Raji (cell line): ENCODE data around the gene DPCD.

Source experiments
- POLR2A ChIP-seq: IDR thresholded peaks from 2 replicates; pipeline ENCODE4 v1.6.1; 2011; ENCODE audit warnings: low read depth, low read length, control low read depth; ENCODE audit not compliant: insufficient read depth

The DPCD gene

DNA sequence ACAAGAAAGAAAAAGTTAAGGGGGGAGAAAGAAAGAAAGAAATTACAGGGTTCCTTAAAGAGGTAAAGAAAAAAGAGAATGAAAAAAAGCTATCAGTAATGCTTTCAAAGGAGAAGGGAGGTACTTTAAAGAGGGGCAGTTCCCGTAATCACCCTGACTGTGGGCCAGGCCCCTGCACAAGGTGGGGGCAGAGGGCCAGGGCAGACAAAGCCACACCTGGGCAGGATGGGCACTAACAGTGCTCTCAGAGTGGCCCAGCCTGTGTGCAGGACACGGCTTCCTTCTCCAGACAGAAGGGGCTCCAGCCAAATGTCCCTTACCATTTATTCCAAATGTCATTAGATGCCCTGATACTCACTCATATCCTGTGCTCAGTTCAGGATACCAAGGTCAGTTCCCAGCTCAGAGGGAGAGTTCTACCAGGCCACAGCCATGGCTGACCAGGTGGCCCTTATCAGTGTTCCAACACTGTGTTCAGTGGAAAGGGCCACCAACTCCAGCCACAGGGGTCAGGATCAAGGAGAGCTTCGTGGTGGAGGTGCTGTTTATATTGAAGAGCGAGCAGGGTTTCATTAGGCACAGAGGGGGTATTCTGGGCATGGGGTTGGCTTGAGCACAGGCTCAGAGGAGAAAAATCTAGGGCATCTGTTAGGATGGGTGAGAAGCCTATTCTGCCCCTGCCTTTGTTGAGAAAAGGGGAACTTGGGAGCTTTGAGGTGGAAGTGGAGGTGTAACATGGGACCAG is 29.9 kb downstream of the DPCD start:
- no peak for TF ChIP-seq POLR2A

DNA sequence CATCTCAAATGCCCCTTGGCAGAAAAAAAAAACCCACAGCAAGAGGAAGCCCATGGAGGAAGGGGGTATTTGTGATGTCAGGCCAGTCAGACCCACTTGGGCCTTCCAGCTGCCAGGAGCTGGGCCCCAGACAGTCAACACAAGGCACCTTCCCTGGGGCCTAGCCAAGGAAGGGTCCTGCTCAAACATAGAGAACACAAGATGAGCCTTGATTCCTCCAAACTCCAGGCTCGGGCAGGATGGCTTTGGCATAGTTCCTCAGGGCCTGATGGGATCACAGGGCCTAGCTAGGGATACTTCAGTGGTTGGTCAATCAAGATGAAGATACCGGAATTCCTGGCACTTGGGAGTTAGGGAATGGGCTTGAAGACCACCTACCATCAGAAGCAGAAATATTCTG is 30.8 kb downstream of the DPCD start:
- no peak for TF ChIP-seq POLR2A

DNA sequence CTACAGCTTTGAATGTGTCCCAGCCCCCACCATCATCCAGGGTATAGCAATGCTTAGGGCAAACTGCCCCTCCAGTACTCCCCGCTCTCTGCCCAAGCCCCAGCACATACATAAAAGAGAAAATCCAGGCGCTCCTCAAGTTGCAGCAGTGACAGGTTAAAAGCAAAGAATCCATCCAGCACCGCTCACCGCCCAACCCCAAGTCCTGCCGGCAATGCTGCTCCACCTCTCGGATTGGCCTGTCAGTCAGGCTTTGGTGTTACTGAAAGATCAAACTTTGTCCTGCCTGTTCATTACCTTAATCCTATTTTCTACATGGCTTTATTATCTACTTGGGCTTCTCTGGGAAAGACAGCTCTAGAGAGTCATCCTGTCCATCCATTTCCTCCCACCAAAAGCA is 31.9 kb downstream of the DPCD start:
- no peak for TF ChIP-seq POLR2A

DNA sequence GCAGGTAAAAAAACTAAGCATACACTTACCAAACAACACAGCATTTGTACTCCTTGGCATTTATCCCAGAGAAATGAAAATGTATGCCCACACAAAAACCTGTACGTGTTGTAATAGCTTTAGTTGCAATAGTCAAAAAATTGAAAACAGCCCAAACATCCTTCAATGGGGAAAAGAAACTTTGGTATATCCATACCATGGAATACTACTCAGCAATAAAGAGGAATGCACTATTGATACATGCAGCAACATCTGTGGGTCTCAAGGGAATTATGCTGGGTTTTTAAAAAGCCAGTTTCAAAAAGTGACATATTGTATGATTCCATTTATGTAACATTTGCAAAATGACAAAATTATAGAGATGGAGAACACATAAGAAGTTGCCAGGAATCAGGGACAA is 35.4 kb downstream of the DPCD start:
- TF ChIP-seq POLR2A, result no peak

DNA sequence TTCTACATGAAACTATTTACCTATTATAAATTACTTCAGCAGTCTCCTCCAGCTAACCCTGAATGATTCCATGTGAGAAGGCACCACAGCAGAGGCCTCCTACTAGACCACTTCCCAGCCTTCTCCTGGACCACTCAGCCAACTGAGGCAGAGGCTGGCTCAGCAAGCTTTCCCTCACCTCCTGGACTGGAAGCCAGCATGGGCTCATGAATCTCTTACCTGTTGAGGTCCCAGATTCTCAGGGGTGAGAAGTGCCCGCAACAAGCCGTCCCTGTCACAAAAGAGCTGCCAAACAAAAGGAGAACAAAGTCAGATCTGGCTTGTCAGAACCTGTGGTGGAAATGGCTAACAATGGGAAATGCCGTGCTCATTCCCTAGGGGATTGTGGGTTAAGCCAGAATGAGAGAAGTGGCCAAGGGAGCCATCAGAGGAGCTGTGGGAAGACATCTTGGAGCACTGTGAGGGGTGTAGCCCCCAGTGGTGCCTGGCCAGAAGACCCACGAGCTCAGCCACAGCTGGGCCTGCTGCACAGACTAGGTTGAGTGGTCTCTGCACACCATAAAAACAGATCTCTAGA is 36.5 kb downstream of the DPCD start:
- no peak for TF ChIP-seq POLR2A

DNA sequence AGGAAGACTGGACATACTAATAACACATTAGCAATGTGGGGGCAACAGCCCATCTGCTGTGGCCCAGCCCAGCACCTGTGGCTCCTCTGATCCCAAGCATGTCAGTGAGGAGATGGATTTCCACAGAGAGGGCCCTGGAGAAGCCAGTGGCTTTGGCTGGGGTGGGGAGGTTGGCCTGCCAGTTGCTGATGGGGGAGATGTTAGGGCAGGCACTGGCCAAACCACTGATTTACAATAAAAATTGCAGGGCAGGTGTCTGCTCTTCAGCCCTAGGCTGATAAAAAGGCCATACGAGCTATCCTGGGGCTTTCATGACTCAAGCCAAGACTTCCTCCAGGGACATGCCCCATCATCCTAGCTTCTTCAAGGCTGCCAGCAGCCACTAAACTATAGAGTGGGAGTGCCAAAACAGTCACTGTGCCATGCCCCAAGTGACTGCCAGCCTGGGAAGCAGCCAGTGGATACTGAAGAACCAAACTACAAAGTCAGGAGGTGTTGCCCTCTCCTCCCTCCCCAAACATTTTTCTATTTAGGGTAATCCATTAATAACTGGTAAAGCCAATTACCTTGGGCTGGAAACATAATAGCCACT is 37.8 kb downstream of the DPCD start:
- TF ChIP-seq POLR2A, result no peak

DNA sequence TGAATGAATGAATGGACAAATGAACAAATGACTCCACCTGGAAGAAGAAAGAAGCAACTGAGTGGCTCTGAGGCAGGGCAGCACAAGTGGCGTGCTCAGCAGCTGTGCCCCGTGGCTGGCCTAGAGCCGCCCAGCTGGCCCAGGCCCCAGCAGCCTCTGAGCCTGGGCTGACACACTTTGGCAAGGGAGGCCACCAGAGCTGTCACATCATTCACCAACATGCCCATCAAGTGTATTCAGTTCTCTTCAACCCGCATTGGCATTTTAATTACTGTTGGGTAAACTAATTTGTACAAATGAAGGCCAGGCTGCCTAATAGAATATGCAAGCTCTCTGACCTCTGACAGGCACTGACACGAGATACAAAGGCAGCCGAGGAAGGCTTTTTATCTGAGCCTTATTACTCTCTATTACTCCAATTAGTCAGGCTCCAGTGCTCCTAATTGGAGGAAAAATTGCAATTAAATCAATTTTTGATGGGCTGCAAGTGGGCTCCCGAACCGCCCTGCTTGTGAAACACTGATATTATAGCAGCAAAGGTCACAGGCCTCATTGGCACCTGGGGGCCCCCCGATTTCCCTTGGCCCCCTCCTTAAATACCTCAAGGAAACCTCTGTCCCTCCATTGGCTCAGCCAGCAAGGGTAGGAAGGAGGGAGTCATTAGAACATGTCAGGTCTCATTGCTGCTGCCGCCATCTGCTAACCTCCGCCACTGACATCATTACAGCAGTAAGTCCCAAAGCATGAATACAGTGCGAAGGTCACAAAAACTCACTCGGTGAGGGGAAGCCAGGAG is 41.9 kb downstream of the DPCD start:
- TF ChIP-seq POLR2A, result no peak

DNA sequence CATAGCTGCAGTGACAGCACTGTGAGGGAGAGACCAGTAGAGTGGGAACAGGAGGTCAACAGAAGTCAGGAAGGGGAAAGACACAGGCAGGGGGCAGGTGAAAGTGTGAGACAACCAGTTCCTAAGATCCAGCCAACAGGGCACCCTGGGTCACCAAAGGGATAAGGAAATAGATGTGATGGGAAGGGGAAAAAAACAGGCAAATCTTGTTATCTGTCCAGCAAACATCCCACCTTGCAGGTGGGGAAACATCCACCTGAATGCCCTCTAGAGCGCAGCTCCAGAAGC is 42.5 kb downstream of the DPCD start:
- TF ChIP-seq POLR2A, result no peak

DNA sequence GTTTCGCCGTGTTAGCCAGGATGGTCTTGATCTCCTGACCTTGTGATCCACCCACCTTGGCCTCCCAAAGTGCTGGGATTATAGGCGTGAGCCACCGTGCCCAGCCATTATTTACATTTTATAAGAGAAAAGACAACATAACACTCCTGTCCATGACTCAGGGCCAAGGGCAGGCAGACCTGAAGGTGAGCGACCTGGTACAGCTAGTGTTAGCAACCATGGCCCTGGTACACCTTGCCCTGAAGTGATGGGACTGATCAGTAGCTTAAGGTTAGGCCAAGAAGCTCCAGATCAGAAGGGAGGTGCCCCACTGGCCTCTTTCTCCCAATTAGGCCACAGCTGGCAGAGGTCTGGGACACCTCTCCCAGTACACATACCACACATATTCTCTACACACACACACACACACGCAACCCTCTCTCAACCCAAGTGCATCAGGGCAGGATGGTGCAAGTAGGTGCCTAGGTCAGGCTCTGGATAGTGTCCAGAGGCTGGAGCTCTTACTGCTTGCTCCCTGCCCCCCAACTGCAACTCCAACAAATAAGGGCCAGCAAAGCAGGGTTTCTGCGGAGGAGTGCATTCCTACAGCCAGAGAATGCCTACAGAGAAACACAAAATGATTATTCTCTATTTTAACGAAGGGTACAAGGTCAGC is 43.8 kb downstream of the DPCD start:
- no peak for TF ChIP-seq POLR2A

DNA sequence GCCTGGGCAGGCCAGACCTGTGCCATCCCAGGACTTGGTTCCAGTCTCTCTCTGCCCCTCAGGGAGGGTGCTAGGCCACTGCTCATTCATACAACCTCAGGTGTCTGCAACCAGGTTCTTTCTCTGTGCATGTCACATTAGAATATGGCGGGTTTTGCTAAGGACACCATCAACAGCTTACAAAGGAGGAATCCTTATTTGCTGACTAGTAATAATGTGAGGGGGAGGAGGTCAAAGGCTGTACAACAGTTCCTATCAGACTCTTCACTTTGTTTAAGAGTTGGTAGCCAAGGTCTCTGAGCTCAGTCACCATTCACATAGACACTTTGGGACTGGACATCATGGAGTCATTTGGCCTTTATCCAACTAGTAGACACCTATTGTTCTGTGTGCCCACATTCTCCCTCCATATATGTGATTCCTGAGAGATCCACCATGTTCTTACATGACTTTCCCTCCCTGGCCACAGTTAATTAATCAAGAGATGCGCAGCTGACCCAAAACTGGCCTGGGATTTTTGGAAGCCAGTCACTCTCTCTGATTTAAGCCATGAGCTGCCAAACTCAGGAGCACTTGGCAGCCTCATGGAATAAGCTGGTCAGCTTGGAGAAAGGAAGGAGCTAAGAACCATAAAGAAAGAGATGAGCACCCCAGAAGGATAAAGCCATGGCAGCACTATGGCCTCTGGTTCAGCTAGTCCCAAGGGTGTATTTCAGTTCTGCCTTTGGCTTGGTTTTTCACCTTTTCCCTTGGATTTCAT is 51.2 kb downstream of the DPCD start:
- no peak for TF ChIP-seq POLR2A

DNA sequence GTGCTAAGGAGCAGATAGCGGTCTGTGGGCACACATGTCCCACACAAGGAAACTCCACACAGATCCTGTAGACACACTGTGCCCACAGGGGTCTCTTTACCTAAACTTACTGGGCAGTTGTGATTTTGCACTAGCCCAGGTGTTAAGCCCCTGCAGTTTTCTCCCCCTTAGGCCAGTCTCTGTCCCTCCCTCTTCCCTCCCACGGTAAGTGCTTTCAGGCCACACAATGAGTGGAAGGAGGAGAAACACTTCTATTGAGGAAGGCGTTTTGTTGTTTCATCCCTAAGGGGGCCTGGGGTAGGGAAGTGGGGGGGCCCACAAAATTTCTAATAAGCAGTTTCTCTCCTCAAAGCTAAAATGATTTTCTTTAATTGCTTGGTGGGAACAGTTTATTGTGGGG is 55.4 kb downstream of the DPCD start:
- TF ChIP-seq POLR2A, result no peak

DNA sequence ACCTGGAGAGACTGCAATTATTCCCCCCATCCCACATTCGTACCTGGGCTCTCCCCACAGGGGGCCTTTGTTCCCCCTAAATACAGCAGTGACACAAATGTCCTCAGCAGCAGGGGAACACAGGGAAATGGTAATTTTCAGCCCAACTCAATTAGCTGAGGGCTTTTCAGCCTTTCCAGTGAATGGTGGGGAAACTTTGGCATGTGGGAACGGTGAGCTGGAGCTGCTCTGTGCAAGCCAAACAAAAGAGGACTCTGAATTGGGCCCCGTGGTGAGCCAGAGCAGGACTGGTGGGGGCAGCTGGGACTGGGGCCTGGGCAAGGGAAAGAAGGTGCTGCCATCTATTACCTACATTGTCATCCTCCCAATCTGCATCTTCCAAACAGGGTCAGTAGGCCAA is 55.9 kb downstream of the DPCD start:
- no peak for TF ChIP-seq POLR2A

DNA sequence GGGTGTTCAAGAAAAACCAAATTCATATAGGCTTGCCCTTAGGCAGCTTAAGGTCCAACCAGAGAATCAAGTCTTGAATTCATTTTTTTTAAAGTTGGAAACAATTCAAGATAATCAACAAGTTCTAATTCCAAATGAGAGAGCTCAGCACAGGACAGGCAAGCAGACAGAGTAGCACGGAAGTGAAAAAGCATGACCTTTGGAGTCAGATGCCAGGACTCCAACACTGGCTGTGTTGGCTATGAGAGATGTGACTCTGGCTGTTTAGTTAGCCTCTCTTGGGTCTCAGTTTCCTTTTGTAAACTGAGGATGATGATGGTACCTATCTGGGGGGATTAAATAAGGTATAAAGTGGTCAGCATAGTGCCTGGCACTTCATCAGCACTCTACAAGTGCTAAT is 57.5 kb downstream of the DPCD start:
- no peak for TF ChIP-seq POLR2A

DNA sequence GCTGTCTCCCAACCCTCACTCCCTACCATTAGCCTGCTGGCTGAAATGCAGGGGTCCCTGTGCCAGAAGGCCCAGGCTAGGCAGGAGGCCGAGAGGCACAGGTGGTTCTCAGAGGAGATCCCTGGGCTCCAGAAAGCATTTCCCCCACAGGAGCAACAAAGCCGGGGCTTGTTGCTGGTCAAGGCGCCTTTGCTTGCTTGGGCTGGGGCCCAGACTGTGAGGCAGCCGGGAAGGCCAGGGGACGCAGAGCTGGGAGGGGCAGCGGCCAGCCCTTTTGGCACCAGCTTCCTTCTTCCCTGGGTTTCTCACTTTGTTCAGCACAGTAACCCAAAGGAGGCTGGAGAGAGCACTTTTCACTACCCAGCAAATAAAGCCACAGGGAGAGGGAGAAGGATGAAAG is 58.2 kb downstream of the DPCD start:
- TF ChIP-seq POLR2A, result no peak

DNA sequence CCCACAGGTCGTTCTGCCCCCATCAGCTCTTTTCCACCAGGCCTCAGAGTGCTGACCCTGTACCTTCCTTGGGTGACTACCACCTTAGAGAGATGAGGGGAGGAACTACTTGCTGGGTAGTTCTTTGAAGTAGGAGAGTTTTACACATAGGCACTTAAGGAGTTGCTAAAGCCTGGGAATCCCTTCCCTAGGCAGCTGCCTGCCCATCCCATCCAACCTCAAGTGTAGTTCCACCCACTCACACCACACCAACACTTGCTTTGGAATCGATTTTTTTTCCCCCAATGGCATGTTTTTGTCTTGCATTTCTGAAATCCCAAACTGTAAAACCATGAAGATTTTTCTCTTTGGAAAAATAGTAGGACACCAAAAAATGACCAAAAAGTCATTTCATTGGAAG is 59.1 kb downstream of the DPCD start:
- TF ChIP-seq POLR2A, result no peak
